ENCODE data around the gene REPS1. TPM values are rescaled to one million over a fixed set of nuclear protein-coding genes. Genes with fewer than 3 reads are reported as not detected.
"Not testable (repeated sequence)": the region's sequence is repeated elsewhere in the genome, so short reads cannot be mapped to it uniquely, and the experiment has no call there.

REPS1 gene
- total and polyA plus RNA-seq, 7 donors, result 13.0 to 23.9 (median 17.2) TPM

DNA sequence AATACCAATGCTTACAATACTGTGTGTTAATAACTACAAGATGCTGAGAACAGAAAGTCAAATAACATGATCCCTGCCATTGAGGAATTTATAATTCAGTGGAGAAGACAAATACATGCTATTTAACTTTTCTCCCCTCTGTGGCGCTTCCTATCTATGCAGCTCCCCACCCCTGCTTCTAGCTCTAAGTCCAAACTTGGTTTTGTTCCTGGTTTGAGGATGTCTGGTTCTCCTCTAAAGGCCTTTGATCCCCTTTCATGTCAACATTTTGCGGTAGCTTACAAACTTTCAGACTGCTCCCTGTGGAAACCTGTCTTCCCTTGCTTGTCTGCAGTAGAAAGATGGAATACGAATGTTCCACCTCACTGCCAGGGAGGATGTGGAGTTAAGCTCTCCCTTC, 18.4 kb upstream of the REPS1 start:
- 85 to 97% (median 92%) methylated on average over 3 of the region's 3 CpGs for WGBS, 3 donors
- DNase-seq (no peak), ATAC-seq (no peak)
- intact Hi-C loops (cut with DNase I), result no loop called here
- H3K27ac ChIP-seq, result no peak overlapping the region
- TF ChIP-seq, protein P1, sequence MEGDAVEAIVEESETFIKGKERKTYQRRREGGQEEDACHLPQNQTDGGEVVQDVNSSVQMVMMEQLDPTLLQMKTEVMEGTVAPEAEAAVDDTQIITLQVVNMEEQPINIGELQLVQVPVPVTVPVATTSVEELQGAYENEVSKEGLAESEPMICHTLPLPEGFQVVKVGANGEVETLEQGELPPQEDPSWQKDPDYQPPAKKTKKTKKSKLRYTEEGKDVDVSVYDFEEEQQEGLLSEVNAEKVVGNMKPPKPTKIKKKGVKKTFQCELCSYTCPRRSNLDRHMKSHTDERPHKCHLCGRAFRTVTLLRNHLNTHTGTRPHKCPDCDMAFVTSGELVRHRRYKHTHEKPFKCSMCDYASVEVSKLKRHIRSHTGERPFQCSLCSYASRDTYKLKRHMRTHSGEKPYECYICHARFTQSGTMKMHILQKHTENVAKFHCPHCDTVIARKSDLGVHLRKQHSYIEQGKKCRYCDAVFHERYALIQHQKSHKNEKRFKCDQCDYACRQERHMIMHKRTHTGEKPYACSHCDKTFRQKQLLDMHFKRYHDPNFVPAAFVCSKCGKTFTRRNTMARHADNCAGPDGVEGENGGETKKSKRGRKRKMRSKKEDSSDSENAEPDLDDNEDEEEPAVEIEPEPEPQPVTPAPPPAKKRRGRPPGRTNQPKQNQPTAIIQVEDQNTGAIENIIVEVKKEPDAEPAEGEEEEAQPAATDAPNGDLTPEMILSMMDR (IDR thresholded peaks at IDR 0.05), result no peak
- no peaks in the 10 kb centered on the region for H3K27me3 ChIP-seq (ENCODE audit: insufficient read depth in 3 of 3, low read length in 2 of 3)
- H3K4me1 ChIP-seq, result no peaks in the 10 kb centered on the region
- H3K9me3 ChIP-seq, result no peaks in the 10 kb centered on the region
- H3K4me3 ChIP-seq, result no peak overlapping the region
- no peaks in the 10 kb centered on the region for H3K36me3 ChIP-seq (ENCODE audit: insufficient read depth in 1 of 2, low read depth in 1 of 2)

DNA sequence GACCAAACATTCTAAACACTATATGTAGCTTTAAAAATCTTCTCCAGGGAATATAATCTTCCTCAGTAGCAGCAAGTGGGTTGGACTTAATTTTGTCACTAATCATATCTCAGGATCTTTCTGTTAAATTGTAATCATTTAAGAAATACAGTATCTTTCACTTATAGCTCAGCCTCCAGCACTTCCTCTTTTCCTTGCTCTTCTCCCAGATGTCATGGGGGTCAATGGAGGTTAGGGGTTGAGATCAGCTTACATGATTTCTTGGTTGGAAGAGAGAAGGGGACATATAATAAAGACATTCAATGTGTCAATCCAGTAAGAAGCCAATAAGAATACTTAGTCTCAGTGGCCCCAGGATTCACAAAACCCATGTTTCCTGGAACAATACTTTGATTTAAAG, 15.7 kb upstream of the REPS1 start:
- Histone ChIP-seq H3K9me3 (no peaks in the 10 kb centered on the region), H3K36me3 (ENCODE audit: insufficient read depth in 1 of 2, low read depth in 1 of 2) (no peaks in the 10 kb centered on the region), H3K4me3 (no peak overlapping the region), H3K27ac (no peak overlapping the region), H3K4me1 (no peaks in the 10 kb centered on the region), H3K27me3 (ENCODE audit: insufficient read depth in 3 of 3, low read length in 2 of 3) (no peaks in the 10 kb centered on the region)
- intact Hi-C loops (cut with DNase I), result no loop called here
- TF ChIP-seq, protein P1 (IDR thresholded peaks at IDR 0.05), result no peak
- ATAC-seq (no peak), DNase-seq (no peak)

DNA sequence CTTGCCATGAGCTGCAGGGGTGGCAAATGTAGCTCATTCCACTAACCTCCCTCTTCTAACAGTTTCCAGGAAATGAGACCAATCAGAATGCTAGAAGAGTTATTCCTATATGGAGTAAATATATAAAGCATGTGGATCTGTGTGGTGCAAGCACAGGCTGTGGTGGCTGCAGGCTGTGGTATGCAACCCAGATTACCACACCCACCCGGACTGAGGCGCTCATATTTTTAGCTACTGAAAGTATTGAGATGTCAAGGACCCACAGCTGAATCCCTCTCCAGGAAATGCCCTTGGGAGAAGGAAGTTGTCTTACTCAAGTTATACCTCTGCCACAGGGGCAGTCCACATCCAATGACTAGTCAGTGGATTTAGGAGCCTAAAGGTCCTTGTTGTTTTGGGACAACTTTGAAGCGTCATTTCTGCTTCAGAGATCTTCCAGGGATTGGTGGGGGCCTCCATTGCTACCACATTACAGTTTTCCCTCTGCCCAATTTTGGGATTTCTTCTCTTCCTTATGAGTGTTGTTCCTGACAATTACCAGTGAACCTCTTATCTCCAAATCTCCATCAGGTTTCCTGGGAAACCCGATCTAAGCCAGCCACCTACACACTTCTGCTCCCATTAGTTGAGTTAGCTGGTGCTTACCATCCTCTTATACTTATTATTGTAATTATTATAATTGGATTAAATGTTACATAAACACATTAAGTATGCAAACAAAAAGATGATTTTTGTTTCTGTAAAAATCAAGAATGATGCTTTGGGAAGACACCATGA, 12.1 kb upstream of the REPS1 start:
- H3K27me3 ChIP-seq (ENCODE audit: insufficient read depth in 3 of 3, low read length in 2 of 3), result no peaks in the 10 kb centered on the region
- no peak overlapping the region for H3K27ac ChIP-seq
- no peak for DNase-seq
- no peak overlapping the region for H3K4me3 ChIP-seq
- no peaks in the 10 kb centered on the region for H3K36me3 ChIP-seq (ENCODE audit: insufficient read depth in 1 of 2, low read depth in 1 of 2)
- WGBS, 3 donors, result 64 to 79% (median 68%) methylated on average over 4 of the region's 4 CpGs
- no peaks in the 10 kb centered on the region for H3K4me1 ChIP-seq
- intact Hi-C loops (cut with DNase I), result no loop called here
- no peaks in the 10 kb centered on the region for H3K9me3 ChIP-seq
- no peak for ATAC-seq
- TF ChIP-seq, protein P1 (IDR thresholded peaks at IDR 0.05), result no peak

DNA sequence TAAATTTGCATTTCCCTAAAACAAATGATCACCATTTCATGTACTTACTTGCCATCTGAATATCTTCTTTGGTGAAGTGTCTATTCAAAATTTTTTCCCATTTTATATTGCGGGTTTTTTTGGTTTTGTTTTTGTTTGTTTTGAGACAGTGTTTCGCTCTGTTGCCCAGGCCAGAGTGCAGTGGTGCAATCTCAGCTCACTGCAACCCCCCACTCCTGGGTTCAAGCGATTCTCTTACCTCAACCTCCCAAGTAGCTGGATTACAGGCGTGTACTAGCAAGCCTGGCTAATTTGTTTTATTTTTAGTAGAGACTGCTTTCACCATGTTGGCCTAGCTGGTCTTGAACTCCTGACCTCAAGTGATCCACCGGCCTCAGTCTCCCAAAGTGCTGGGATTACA, 9.1 kb upstream of the REPS1 start:
- Histone ChIP-seq H3K4me1 (no peaks in the 10 kb centered on the region), H3K36me3 (ENCODE audit: insufficient read depth in 1 of 2, low read depth in 1 of 2) (no peaks in the 10 kb centered on the region), H3K27me3 (ENCODE audit: insufficient read depth in 3 of 3, low read length in 2 of 3) (no peaks in the 10 kb centered on the region), H3K9me3 (no peaks in the 10 kb centered on the region), H3K27ac (no peak overlapping the region), H3K4me3 (no peak overlapping the region)
- WGBS, 3 donors, result 89 to 94% (median 93%) methylated on average over 5 of the region's 5 CpGs
- TF ChIP-seq, protein P1 (IDR thresholded peaks at IDR 0.05), result no peak
- no peak for DNase-seq
- intact Hi-C loops (cut with DNase I), result no loop called here
- no peak for ATAC-seq

DNA sequence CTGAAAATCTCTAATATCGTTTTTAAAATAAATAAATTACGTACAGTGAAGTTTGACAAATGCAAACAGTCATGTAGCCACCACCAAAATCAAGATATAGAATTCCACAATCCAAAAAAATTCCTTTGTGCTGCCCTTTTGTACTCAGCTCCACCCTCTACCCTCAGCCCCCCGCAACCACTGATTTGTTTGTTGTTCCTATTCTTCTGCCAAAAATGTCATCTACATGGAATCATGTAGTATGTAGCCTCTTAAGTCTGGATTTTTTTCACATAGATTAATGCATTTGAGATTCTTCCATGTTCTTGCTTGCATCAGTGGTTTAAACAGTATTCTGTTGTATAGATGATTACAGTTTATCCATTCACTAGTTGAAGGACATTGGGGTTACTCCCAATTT, 8.5 kb upstream of the REPS1 start:
- WGBS, 3 donors, result 85 to 90% (median 85%) methylated on average over 3 of the region's 3 CpGs
- DNase-seq (no peak), ATAC-seq (no peak)
- Histone ChIP-seq H3K9me3 (no peaks in the 10 kb centered on the region), H3K4me3 (no peak overlapping the region), H3K4me1 (no peaks in the 10 kb centered on the region), H3K36me3 (ENCODE audit: insufficient read depth in 1 of 2, low read depth in 1 of 2) (no peaks in the 10 kb centered on the region), H3K27ac (no peak overlapping the region), H3K27me3 (ENCODE audit: insufficient read depth in 3 of 3, low read length in 2 of 3) (no peaks in the 10 kb centered on the region)
- intact Hi-C loops (cut with DNase I), result no loop called here
- TF ChIP-seq, protein P1 (IDR thresholded peaks at IDR 0.05), result no peak

DNA sequence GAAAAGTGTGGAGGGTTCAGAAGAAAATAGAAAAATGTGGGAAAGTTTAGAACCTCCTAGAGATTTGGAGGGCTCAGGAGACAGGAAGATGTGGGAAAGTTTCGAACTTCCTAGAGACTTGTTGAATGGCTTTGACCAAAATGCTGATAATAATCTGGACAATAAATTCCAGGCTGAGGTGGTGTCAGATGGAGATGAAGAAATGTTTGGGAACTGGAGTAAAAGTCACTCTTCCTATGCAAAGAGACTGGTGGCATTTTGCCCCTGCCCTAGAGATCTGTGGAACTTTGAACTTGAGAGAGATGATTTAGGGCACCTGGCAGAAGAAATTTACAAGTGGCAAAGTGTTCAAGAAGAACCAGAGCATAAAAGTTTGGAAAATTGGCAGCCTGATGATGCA, 5.4 kb upstream of the REPS1 start:
- H3K4me3 ChIP-seq; DNase-seq; ATAC-seq; intact Hi-C loops (cut with DNase I); H3K36me3 ChIP-seq (ENCODE audit: insufficient read depth in 1 of 2, low read depth in 1 of 2); H3K27ac ChIP-seq; H3K27me3 ChIP-seq (ENCODE audit: insufficient read depth in 3 of 3, low read length in 2 of 3); H3K4me1 ChIP-seq; H3K9me3 ChIP-seq: not testable (repeated sequence)
- 84 to 91% (median 87%) methylated on average over 1 of the region's 1 CpG for WGBS, 3 donors

DNA sequence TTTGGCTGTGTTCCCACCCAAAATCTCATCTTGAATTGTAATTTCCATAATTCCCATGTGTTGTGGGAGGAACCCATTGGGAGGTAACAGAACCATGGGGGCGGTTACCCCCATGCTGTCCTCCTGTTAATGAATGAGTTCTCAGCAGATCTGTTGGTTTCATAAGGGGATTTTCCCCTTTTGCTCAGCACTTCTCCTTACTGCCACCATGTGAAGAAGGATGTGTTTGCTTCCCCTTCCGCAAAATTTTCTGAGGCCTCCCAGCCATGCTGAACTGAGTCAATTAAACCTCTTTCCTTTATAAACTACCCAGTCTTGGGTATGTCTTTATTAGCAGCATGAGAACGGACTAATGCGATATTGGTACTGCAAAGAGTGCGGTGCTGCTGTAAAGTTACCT, 4.9 kb upstream of the REPS1 start:
- H3K27me3 ChIP-seq (ENCODE audit: insufficient read depth in 3 of 3, low read length in 2 of 3); H3K4me1 ChIP-seq; ATAC-seq; DNase-seq; H3K27ac ChIP-seq; H3K9me3 ChIP-seq; H3K4me3 ChIP-seq; H3K36me3 ChIP-seq (ENCODE audit: insufficient read depth in 1 of 2, low read depth in 1 of 2); intact Hi-C loops (cut with DNase I): not testable (repeated sequence)
- WGBS, 3 donors, result 91 to 92% (median 91%) methylated on average over 5 of the region's 5 CpGs
